Activated CD4-positive, CD25-positive, alpha-beta regulatory T cell treated with anti-CD3 and anti-CD28 coated beads, Interleukin-2, amount 50 U/mL, for 16 hours (primary cell): ENCODE data around the gene KPNB1.
A peak's percentile ranks its signal among the peaks of the same experiment; 100 is the strongest.

Experiments used
- DNase-seq: peaks from one replicate; pipeline ENCODE4 v3.0.0-alpha.2; 2020; ENCODE audit warnings: low read depth, low spot score

The KPNB1 gene

DNA sequence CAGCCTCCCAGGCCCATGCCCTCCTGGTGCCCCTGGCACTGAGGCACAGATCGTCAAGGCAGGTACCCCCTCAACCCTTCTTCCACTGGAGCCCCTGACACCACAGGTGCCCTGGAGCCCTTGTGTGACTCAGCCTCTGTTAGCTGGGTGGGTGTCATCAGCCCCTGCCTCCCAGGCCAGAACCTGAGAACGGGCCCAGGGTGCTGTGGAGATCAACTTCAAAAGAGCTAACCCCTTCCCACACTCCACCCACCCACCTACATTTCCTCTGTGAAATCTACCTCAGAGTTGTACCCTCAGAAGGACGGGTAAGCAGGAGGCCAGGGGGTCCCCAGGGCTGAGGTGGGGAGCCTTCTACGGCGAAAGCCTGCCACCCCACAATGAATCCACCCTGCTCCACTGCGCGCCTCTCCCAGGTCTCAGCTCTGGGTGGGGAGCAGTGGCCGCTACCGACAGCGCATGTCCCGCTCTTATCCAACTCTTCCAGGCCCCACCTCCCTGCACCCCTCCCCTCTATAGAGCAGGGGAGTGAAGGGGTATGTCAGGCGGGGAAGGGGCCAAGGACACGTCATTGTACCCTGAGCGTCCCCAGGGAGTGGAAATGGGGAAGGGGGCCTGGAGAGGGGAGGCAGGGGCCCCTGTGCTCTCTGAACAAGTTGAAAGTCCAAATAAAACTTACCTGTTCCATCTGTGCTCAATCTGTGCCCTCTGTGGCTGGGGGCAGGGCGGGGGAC lies 61.8 kb downstream of the KPNB1 start:
- DNase-seq = no peak

DNA sequence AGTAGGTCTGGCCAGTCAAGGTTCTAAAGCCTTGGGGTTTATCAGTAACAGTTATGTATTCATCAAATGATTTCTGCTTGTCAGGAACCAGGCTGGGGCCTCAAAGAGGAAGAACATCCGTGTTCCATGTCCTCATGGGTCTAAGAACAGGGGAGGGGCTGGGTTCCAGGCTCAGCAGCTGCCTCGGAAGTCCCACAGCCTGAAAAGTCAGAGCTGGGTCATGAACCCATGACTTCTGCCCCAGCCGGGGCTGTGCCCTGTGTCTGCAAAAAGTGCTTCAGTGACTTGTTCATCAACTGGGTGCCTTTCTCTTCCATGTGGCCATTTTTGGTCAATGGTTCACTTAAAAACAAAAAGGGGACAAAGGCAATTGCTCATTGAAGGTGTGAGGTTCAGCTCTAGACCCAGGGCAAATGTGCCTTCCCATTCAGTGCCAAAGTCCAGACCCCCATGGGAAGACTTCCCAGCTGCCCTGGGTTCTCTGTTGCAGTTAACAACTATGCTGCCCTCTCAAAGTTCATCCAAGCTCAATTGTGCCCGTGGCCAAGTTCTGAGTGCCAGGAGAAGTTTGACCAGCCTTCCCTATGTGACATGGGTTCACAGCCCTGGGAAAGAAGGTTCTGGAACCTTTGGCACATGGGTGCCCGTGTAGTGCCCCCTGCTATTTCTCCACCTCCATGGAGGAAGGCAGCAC lies 62.8 kb downstream of the KPNB1 start:
- no peak for DNase-seq

DNA sequence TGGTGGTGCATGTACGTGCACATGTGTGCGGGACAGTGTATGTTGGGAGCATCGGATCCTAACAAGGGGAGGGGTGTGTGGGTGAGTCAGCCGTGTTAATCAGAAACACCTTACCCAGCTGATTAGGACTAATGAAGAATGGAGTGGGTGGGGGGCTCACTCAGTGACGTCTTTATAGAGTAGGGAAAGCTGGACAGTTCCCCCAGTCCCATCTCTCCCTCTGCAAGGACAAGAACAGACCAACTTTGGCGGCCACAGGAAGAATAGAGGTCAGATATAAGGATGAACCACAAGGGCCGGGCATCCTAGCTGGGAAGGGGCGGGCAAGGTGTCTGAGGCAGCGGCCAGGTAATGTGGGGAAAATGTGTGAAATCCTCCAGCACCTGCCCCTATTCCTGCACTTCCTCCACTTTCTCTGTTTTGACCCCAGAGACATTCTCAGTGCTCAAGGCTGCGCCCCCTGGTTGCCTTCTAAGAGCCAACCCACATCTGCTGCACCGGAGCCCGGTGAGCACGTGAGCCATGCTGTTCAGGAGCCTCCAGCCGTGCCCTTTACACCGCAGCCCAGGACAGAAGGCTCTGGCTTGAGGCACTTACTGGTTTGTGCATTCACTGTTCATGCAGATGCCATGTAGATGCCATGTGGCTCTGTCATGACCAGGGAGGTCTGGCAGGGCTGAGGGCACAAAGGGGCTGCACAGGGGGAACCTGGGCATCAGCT lies 64.4 kb downstream of the KPNB1 start:
- no peak for DNase-seq

DNA sequence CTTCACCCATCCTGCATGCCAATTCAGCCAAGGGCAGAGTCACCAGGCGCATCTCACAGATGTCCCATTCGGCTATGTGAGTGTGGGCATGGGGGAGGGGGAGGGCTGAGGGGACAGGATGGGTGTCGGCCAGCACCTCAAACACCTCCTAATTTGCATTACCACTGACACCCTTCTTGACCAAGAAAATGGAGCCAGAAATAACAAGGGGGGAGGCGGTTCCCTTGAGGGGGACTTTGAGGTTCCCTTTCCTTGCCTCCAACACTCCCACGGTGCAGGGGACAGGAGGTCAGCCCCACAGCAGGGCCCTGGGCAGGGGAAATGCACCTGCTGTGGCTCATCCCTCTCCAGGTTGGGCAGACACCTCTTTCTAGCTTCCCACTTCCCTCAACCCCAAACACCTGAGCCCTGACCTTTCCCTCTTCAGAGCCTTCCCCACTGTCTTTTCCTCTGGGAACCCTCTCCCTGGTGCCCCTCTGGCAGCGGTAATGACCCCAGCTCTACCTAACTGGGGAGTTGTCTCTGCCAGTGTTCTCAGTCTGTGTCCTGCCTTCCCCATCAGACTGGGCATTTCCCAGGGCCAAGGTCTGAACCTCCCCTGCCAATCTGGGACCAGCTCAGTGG lies 65.2 kb downstream of the KPNB1 start:
- DNase-seq = no peak

DNA sequence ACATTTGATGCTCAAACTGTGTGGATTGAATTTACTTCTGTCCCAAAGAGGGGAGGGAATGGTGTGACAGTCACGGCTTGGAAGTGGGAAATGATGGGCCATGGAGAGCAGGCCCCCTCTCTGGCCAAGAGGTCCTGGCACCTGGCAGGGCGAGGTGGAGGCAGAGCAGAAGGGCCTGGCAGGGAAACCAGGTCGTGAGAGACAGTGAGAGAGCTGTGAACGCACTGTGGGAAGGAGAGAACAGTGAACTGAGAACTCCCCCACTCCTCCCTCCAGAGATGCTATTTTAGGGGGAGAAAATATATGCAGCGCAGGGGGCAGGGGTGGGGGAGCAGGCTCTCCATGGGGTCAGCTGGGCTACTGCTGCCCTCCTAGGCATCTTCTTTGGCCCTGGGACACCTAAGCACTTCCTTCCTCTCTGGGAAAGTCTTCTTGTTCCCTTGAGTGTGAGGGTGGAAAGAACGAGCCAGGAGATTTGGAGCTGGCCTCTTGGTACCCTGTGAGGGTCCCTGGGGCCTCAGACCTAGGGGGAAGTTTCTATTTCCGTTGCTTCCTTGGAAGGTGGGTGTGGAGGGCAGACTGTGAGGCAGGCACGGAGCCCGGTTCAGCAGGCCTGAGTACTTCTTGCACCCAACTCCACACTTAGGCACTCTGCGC lies 66.1 kb downstream of the KPNB1 start:
- DNase-seq = no peak

DNA sequence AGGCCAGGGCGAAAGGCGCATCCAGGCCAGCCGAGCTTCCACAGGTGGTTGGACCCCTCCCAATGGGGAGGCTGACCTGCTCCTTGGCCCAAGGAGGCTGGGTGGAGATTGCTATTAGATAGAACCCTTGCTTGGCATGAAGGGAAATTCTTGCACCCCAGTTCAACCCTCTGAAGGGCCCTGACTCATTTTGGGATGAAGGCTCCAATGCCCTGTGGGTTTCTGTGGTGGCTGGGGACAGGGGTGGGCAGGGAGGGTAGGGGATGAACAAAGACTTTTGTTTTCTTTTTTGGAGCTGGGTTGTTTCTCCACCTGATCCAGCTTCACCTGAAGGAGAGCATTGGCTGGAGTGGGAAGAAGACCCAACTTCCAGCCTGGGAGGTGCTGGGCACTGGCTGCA lies 66.7 kb downstream of the KPNB1 start:
- DNase-seq = no peak

DNA sequence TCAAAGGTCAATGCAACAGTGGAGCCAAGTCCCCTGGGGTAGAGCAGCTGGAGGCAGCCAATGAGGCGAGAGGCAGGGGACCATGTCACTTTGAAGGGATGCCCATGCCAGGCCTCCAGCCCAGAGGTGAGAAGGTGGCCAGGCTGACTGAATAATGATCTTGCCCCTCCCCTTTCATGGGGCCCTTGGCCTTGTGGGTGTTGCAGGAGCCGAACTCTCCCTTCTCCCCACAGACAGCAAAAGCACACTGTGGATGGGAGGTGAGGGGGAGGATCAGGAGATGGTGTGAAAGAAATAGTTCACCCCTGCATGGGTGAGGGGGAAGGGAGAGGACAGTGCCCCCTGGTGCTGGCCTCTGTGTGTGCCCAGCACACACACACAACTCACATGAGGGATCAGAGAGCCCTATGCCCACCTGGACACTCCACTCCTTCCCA lies 67.6 kb downstream of the KPNB1 start:
- no peak for DNase-seq

DNA sequence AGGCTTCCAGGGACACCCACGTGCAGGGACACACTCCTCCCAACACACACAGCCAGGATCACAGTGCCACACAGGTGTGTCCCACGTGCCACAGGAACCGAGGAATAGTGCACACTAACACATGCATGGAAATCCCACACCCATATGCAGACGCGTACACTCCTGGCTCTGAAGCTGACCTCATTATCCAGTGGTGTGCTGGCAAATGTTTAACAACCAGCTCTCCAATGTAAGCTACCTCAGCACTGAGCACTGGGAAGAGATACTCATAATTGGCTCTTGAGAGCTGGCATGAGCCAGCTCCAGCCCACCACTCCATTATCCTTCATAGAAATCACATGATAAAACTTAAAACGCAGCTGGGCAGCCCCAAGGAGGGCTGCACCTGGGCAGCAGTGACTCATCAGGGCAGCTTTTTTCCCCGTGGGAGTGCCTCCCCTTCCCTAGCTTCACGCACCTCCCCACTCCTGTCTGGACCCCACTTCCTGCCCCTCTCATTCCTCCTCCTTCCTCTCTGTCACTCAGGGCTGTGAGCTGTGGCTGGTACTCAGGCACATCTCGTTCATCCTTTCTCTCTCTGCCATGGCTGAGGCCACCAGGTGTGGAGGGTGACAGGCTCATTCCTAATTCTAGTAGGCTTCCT lies 68.4 kb downstream of the KPNB1 start:
- DNase-seq = no peak

DNA sequence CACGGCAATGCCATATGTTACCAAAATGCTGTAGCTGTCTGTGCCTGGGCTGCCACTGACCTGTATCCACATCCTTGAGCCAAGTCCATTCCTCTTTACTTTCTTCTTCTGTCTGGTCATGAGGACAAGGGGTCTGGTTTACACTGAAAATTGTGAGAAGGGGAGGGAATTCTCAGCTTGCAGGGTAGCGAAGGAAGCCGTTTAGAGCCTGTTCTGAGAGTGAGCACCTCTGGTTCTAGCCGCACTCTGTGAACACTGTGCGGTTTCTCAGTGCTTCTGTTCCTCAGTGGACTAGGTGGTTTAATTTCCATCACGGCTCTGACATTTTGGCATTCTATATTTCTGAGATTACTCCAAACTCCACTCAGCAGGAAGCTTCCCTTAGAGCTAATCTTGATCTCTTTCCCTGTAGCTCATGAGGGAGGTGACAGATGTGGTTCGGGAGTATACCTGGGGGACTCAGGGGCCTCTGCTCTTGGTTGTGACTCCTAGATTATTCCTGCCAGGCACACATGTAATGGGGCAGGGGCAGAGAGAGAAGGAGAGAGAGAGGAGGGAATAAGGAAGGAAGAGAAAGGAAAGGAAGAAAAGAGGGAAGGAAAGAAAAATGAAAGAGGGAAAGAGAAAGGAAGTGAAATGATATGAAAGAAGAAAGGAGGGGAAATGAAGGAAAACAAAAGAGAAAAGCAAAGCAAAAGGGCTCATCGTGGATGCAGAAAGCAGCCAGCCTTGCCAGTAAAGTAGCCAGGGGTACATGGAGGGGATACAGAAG lies 69.1 kb downstream of the KPNB1 start:
- DNase-seq = no peak

DNA sequence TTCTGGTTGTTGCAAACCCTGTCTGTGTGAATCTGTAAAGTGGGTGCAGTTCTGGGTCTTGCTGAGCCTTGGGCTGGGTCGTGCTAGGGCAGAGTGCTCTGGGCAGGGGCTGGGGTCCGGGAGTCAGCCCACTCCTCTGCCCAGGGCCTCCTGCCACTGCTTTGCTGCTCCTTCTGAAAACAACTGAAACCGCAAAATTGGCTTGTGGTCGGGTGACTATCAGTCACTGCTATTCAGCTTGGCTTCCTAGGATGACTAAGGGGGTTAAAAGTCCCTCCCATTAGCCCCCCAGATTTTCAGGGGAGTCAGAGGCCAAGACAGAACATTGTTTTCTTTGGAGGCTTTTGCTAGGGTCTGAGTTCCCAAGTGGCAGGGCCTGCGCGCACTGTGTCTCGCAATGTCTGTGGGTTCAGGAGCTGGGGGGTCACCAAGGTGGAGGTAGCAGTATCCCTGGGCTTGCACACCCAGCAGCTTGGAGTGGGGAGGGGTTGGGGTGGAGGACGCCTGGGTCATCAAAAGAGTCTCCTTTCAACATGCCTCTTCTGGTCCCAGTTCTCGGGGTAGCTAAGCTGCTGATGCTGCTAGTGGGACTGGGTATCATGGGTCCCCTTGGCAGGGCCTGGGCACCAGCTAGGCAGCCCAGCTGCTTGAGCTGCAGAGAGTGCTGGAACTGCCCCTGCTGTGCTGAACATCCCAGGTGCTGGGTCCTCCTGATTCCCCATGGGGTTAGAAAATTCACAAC lies 69.9 kb downstream of the KPNB1 start:
- peak; percentile 51 for DNase-seq

DNA sequence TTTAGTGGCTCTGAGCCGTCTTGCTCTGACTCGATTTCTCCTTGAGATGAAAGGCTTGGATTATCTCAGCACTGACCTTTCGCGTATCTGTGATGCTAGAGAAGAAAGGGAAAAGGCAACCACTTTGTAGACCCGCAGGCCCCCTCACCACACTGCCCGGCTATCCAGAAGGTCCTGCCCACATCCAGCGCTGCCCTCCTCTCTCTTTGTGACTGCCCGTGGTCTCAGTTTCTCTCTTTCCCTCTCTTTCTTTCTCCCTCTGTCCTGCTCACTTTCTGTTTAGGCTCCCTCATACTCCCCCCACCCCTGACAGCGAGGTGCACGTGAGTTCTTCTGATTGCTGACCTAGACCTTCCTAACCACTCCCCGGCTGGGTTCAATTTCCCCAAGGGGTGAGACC lies 70.5 kb downstream of the KPNB1 start:
- no peak for DNase-seq

DNA sequence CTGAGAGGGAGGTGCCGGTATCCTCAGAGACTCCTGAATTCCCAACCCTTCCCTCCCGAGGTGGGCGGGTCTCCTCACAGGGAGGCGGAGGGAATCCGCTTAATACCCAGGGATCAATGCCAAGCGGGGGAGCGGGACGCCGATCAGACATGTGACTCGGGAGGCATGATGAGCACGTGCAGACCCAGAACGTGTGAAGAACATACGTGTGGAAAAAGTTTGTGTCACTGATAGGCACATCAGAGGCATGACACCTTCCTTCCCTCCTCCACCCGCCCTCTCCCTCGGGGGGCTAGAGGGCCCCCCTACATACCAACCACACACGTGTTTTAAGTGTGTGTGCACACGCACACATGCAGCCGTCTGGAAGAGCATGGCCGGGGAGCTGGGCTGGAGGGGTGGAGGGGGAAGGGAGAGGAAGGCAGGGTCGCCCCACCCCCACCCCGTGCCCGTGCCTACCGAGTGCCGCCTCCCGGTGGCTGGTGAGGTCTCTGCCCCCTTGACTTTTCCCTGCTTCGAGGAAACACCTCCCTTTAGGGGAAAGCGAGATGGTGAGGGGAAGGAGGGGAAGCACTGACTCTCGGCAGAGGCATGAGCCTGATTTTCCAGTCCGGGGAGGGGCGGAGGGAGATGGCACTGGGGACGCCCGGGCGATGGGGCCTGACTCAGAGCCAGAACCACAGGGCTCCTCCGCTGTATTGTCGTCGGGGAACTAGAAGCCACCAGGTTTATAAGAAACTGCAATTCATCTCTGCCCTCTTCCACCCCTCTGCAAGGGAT lies 71.2 kb downstream of the KPNB1 start:
- DNase-seq = peak; percentile 84

DNA sequence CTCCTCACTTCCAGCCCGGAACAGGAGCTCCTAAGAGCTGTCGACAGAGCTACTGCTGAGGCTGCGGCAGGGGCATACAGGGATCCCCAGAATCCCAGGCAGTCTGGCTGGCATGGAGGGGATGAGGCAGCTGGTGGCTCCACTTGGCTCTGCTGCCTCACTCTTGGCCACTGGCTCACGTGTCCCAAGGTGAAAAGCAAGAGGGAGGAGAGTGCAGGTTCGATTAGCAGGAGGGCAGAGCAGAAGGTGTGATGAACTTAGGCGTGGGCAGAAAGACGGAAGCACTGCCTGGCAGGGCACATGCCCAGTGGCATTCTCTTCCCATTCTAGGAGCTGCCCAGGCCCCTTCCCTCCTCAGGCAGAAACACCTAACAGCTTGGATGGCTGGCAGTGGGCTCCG lies 72.0 kb downstream of the KPNB1 start:
- no peak for DNase-seq

DNA sequence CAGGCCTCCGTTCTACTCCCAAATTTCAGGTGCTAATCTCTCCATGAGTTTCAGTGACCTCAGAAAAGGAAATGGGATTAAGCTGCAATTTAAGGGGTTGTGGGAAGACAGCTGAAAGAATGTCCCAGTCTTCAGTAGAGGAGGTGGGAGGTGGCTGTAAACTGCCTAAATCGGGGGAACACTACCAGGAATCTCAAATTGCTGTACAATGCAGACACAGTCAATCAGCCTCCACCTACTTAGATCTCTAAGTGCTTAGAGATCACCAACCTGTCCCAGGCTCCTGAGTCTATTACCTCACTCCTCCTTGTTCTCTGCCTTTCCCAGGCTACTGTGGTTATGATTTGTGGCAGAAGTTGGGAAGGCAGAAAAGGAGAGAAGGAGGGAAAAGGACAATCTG lies 75.0 kb downstream of the KPNB1 start:
- no peak for DNase-seq

DNA sequence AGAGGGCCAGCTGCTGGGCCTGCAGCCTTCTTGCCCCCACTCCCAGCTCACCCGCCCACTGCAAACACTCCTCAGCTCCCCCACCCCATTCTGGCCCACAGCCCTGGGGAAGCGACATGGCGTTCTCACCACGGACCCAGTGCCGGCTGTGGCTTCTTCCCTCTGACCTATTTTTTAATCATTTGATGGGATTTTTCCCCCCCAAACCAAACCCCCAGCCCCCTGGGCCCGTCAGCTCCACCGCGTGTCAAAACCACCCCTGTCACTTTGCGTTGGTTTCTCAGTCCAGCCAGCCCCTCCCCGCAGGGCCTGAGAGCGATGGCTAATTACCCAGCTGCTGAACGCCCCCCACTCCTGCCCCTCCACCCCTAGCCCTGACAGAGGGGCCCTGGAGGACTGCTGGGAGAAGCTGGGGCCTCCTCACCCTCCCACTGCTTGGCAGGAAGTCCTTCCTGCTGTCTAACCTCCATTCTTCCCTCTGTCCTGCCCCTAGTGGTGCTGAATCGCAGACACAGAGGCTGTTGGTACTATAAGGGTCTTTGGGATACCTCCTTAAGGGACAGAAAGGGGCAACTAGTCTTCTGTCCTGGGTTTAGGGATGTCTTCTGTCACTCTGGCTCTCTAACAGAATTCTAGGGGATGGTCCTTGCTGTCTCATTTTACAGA lies 75.9 kb downstream of the KPNB1 start:
- DNase-seq = no peak

DNA sequence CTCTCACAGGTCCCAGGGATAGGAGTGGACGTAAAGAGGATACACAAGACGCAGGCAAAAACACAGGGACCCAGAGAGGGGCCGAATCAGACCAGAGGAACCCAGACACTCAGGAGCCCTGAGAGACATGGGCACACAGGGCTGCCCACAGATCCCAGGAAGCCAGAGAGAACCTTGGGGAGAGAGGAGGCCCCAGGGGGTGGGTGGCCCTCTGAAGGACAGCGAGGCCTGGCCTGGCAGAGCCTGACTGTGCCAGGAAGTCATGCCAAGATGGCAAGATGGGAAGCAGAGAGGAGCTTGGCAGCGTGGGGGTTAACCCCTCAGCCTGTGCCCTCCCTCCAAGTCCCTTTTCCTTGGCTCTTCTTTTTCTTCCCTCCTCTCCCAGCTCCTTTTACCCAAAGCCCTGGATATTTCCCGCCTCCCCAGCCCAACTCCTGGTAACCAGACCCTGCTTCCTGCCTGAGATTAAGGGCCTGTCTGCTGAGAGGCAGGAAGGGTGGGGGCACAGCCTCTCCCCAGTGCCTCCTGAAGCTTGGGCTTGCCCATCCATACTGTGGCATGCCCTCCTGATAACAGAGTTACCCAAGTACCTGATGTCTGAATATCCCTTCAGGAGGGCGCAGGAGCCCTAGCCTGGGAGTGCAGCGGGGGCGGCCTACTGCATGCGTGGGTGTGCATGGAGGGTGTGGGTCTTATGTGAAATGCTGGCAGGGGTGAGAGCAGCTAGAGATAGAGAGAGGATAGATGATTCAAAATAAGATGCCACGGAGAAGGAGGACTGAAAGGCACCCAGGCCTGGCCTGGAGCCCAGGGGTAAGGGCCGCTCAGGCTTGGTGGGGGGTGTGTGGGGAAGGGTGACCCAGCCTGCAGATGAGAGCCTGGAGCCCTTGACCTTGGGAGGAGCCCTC lies 77.3 kb downstream of the KPNB1 start:
- DNase-seq = no peak

DNA sequence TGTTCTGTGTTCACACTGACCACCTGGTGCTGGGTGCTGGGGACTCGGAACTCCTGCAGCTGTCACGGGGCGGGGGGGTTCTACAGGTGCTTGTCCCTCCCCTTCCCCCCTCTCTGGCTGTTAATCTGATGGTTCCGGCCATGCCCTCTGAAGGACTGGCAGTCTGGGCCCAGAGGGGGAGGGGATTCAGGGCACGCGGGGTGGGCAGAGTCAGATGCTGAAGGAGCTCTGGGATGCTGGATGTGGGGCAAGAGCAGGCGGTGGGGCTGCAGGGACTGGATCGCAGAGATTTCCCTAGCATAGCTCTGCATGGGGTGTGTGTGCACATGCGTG lies 78.0 kb downstream of the KPNB1 start:
- no peak for DNase-seq
